Embryonic facial prominence (tissue), 1 donor: Measurements from ENCODE around the gene ZNF106.

Experiments used
- DNase-seq: peaks from one replicate; pipeline ENCODE4 v3.0.0-alpha.2; 2016; ENCODE audit errors: extremely low spot score

Gene ZNF106

GRCh38 chr15:42405863-42406482, 85.0 kb downstream of the ZNF106 start:
- DNase-seq, result no peak

- no peak for DNase-seq
These were observed 86.3 kb downstream of the ZNF106 start for GRCh38 chr15:42404461-42405235.

GRCh38 chr15:42403389-42403788, 87.6 kb downstream of the ZNF106 start:
- DNase-seq, result no peak

GRCh38 chr15:42402455-42403205, 88.3 kb downstream of the ZNF106 start:
- no peak for DNase-seq

DNA sequence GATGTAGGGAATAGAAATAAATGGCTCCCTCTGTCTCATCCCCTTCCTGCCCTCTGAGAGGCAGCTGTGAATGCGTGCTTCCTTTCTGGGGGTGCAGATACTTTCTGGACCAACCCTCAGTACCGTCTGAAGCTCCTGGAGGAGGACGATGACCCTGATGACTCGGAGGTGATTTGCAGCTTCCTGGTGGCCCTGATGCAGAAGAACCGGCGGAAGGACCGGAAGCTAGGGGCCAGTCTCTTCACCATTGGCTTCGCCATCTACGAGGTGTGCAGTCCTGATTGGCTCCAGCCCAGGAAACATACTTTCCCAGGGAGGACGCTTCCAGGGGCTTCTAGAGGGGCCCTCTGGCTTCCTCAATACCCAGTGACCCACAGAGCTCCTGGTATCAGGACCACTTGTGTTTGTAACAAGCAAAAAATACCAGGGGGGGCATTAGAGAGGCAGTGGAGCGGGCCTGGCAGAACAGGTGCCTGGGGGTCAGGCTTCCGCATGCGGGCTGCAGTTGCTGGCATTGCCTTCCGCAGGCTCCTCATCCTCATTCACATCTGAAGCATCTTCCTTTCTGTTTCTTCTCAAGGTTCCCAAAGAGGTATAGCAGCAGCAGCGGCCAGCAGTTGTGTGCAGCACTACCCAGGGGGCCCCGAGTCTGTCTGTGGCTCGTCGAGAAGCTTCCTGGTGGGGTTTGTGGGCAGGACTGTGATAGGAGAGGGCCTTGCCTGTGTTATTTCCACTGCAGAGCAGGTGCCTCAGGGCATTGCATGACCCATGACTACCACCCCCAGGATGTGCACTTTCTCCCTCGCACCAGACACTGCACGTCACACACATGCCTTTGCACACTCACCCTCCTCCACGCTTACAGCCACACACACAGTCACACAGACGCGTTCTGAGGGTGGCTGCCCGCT, 89.1 kb downstream of the ZNF106 start:
- no peak for DNase-seq

- no peak for DNase-seq
These were observed 95.1 kb downstream of the ZNF106 start for GRCh38 chr15:42395838-42396237.

DNA sequence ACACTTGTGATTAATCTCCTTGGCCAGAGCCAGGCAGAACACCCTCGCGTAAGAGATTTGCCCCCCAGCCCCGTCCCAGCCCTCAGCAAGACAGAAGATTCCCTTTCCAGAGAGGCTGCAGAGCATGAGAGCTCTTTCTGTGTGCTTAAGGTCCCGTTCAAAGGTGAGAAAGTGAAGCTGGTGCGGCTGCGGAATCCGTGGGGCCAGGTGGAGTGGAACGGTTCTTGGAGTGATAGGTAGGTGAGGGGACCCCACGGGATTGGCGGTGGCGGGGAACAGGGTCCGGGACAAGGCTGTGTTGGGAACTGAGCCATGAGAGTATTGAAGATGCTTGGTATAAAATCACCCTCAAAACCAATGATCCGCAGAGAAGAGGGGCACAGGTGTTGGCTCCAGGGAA, 96.8 kb downstream of the ZNF106 start:
- no peak for DNase-seq

GRCh38 chr15:42392309-42393024, 98.5 kb downstream of the ZNF106 start:
- DNase-seq, result no peak

DNA sequence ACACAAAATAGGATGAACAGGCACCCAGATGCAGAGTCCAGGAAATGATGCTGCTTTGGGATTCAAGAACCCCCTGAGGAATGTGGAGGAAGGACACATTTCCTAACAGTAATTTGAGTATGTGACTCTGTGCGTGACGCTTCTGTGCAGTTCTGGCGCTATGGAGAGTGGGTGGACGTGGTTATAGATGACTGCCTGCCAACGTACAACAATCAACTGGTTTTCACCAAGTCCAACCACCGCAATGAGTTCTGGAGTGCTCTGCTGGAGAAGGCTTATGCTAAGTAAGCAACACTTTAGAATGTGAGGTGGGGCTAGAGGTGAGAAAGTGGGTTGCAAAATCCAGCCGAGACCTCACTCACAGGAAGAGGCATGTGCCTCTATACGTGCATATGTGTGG, 103.3 kb downstream of the ZNF106 start:
- no peak for DNase-seq

DNA sequence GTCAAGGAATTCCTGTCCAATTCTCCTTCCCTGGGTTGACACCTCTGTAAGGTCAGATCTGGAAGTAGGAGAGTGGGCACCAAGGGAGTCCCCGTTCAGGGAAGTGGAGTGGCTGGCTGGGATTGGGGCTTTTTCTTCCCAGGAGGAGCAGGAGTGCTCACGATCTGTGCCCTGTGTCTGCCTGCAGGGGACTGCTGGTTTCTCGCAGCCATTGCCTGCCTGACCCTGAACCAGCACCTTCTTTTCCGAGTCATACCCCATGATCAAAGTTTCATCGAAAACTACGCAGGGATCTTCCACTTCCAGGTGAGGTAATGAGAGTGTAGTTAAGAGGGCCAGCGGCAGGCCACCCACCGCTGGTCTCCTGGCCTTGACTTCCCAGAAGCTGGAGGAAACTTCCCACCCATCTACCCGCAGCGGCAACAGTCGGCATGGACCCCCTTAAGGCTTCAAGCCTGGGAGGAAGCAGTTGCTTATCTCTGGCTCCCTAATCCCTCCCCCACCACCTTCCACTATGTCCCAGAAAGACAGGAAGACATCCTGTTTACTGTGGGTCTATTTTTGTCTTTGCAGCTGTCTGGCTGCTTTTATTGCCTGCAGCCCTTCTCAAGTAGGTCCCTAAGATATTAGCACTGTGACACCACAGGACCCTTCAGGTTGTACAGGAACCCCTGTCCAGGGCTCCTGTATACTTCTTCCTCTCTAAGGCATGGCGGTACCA, 104.8 kb downstream of the ZNF106 start:
- DNase-seq, result no peak

DNA sequence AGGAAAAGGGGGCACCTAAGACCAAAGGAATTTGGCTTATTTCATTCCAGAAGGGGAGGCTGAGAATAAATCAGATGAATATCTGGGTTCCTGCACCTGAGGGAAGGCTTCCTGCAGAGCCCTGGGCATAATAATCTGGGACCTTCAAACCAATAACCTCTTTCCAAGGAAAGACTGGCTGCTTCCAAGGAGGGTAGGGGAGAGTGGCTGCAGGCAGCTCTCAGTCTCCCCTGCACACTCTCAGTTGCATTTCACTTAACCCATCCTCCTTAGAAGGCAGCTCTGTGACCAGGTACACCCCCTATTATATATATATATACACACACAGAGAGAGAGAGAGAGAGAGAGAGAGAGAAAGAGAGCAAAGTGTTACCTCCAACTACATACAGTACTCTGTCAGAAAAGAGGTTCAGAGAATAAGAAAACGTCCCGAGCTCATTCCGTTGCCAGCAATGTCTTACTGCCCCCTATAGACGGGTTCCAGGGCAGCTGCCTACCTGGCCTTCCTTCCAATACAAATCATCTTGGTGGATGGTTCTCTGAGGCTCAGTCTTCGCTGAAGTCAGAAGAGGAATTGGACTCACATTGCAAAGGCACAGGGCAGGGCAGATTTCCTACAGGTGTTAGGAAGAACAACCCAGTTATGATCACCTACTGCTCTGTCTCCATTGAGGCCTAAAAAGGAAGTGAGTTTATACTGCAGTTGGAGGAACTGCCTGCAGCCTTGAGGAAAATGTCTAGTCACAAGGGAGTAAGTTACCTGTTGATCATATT, 105.5 kb downstream of the ZNF106 start:
- no peak for DNase-seq

DNA sequence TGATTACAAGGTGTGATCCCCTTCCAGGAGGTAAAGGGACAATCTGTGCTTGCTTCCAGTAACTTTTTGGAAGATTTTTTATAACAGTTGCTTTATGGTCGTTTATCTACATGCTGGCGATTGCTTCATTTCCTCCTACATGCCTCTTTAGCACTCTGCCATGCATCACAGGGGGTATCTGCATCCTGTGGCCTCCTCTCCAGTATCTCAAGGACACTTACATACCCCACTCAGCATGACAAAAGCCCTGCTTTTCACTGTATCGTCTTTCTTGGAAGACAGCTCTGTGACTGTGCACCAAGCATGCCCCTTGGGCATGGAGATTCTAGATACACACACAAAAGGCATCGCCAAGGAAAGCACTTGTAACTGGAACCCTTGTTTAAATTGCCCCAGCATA, 106.3 kb downstream of the ZNF106 start:
- no peak for DNase-seq

DNA sequence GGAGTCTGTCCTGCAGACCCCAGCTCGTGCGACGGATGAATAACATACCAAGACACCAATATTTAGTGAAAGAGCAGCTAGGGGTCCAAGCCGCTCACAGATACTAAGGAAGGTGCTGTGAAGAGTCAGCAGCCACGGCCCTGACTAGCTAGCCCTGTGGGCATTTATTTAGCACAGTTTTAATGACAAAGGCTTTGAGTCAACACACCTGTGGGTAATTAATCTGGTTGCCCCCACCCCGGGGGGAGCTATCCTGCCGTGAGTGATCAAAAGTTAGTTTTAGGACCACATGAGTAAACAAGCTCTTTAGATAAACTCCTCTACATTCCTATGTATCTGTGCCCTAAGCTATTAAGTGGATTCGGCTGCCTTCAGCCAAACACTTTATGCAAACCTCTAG, 112.9 kb downstream of the ZNF106 start:
- no peak for DNase-seq

GRCh38 chr15:42375941-42376340, 115.0 kb downstream of the ZNF106 start:
- DNase-seq, result no peak

DNA sequence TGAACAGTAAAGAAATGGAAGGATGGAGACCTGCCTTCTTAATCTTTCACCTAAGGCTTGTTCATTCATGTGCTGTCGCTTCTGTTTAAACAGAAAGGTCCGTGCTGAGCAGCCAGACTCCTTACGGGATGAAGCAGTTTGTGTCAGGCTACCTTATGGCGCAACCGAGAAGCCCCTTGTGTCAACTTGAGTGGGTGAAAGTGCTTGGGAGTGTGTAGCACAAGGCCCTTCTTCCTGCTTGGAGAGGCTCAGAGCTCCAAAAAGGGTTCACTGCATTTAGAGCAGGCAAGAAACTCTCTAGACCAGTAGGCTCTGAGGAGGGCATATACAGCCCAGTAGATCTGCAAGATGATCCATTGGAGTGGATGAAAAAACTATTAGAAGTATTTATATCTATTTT, 115.7 kb downstream of the ZNF106 start:
- DNase-seq, result no peak

- no peak for DNase-seq
These were observed 116.1 kb downstream of the ZNF106 start for GRCh38 chr15:42374810-42375209.

DNA sequence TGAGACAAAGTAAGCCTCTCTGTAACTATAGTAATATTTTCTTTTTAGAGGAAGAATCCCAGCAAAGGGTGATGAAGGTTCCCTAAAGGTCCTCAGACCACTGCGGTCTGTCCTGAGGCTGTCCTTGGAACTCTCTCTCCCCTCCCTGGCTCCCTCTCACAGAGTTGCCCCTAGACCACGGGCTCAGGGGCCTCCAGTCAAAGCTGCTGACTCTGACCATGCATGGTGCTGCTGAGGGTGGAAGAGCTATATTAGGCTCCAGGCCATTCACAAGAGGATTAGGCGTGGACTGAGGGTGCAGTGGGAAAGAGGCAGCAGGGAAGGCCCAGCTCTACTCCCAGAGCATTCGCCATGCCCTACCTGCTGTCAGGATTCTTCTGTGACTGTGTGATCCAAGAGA, 117.0 kb downstream of the ZNF106 start:
- DNase-seq, result no peak

DNA sequence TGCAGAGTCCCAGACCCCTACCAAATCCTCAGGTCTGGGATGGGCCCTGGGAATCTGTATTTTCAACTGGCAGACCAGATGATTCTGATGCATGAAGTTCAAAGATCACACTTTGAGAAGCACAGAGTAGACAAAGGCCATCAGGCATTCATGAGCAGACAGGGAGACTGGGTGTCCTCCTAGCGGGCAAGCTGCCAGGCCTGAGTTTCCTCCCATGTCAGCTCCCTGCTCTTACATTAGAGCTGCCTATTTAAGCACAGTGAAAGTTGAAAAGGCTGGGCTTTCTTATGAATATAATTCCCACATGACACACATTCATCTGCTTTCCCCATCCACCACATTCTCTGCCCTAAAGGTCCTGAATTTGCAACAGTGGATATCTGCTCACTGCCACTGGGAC, 117.7 kb downstream of the ZNF106 start:
- no peak for DNase-seq

DNA sequence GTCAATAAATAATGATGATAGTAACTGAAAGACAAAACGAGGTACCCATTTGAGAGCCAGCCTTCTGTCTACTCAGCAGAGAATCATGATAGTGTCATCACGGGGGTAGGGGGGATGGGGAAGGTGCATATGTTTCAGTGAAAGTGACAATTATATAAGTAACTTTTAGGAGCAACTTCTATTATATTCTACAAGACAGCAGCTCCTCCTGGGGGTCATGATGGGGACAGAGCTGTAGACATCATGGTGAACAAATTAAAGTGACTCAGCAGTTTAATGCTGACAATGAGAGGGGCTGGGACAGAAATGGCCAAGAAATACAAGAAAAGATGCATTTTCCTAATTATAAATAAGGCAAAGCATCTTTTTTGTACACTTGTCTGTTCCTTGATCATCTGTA, 119.8 kb downstream of the ZNF106 start:
- no peak for DNase-seq

- DNase-seq, result no peak
These were observed 122.8 kb downstream of the ZNF106 start for GRCh38 chr15:42368096-42368495.
